Stomach (tissue), 9 donors: Measurements from ENCODE around the gene CDCA7L. TPM values are rescaled to one million over a fixed set of nuclear protein-coding genes. Genes with fewer than 3 reads are reported as not detected.
"Not testable (repeated sequence)": the region's sequence is repeated elsewhere in the genome, so short reads cannot be mapped to it uniquely, and the experiment has no call there.

ENCODE experiments used
- DNase-seq, 2 donors: peaks; one replicate each; pipeline versions ENCODE4 v3.0.0 to v3.0.0-alpha.2; 2013 to 2019
- H3K27ac ChIP-seq, 5 donors: fragments of 200-600 bp in 4 of 5; sonication (generic) in 4 of 5; one replicate each; pipeline ENCODE4 v1.5.1; 2013 to 2019; ENCODE audit warnings: mild to moderate bottlenecking in 1 of 5, moderate library complexity in 1 of 5
- H3K27me3 ChIP-seq, 3 donors: fragments of 200-600 bp; sonication (generic); one replicate each; pipeline ENCODE4 v1.5.1; 2017 to 2019; ENCODE audit warnings: mixed run types in 1 of 3
- H3K36me3 ChIP-seq, 4 donors: fragments of 200-600 bp; sonication (generic); 1 replicate in 3 of 4; 2 replicates in 1 of 4; pipeline ENCODE4 v1.5.1; 2016 to 2019
- H3K4me1 ChIP-seq, 4 donors: fragments of 200-600 bp; sonication (generic); one replicate each; pipeline ENCODE4 v1.5.1; 2016 to 2019
- H3K4me3 ChIP-seq, 4 donors: fragments of 200-600 bp; sonication (generic) in 3 of 4; one replicate each; pipeline ENCODE4 v1.5.1; 2016 to 2019; ENCODE audit warnings: mild to moderate bottlenecking in 1 of 4
- H3K9me3 ChIP-seq, 4 donors: fragments of 200-600 bp; sonication (generic); one replicate each; pipeline ENCODE4 v1.5.1; 2016 to 2019
- EP300 ChIP-seq: sonication (generic); formaldehyde crosslinking; IDR thresholded peaks from one replicate; pipeline ENCODE4 v1.6.1; 2017; ENCODE audit warnings: antibody characterized with exemption
- POLR2A ChIP-seq, 4 donors: fragments of 450-650 bp; IDR thresholded peaks; one replicate each; pipeline ENCODE4 v1.6.1; 2016; ENCODE audit warnings: antibody characterized with exemption in 4 of 4, control low read depth in 2 of 4, mild to moderate bottlenecking in 1 of 4, moderate library complexity in 1 of 4
- POLR2AphosphoS5 ChIP-seq, 3 donors: sonication (generic); formaldehyde crosslinking; IDR thresholded peaks; one replicate each; pipeline ENCODE4 v1.6.1; 2016; ENCODE audit warnings: antibody characterized with exemption in 3 of 3
- WGBS, 5 donors: extraction: QIAGEN DNeasy Blood & Tissue Kit in 3 of 5; methylation state at CpG; one replicate each; pipeline versions ENCODE4 v1.1.5 to v1.1.7; 2013 to 2018; 5-methylcytosine and 5-hydroxymethylcytosine counted together
- intact Hi-C: fragments of 100-400 bp; cut with DNase I; formaldehyde crosslinking; loops from one replicate; pipeline ENCODE4 v1.15.1; 2023; ENCODE audit warnings: low total_unique reads
- polyA plus RNA-seq, 3 donors: library from polyadenylated mRNA; stranded (reverse); fragments of 200-250 nt; gene quantifications; one replicate each; pipeline ENCODE4 v1.2.3, GENCODE V29; 2013
- total RNA-seq, 5 donors: library from RNA; depleted of rRNA; stranded (reverse); fragments of >200 nt; gene quantifications; one replicate each; pipeline versions ENCODE4 v1.1.0 to v1.2.3, GENCODE V29; 2014 to 2016
- TF ChIP-seq, protein P1 (sequence below), 7 experiments: fragments of 450-650 bp in 4 of 7; fragments of 200-600 bp in 3 of 7; sonication (generic) in 3 of 7; IDR thresholded peaks; one replicate each; pipeline ENCODE4 v1.5.1; 2016 to 2019; ENCODE audit warnings: antibody characterized with exemption in 7 of 7, control low read depth in 2 of 7, mild to moderate bottlenecking in 1 of 7
- donor health status: healthy with polysubstance abuse.
- donor health status: Bipolar disorder and iron deficiency.
- donor health status: healthy.

CDCA7L gene
- total and polyA plus RNA-seq, 8 donors: 5.4 to 89.8 (median 19.1) TPM

DNA sequence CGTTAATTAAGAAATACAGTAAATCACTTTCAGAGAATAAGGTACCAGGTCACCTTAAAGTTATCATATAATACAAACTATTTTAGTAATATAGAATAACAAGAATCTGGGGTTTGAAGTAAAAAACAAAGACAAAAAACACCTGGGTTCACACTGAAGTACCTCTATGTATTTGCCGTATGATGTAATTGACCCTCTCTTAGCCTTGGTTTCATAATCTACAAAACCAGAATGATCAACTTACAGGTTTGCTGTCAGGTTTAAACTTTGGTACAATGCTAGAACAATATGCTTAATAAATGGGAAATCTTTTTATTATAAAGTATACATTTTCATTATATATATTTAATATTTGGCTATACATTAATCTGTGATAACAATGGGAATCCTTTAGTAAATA lies 58.3 kb downstream of the CDCA7L start:
- H3K27me3 ChIP-seq: no peaks in the 10 kb centered on the region
- no peak for TF ChIP-seq EP300
- TF ChIP-seq POLR2A (IDR thresholded peaks at IDR 0.05): no peak
- TF ChIP-seq POLR2AphosphoS5 (IDR thresholded peaks at IDR 0.05): no peak
- TF ChIP-seq, protein P1, sequence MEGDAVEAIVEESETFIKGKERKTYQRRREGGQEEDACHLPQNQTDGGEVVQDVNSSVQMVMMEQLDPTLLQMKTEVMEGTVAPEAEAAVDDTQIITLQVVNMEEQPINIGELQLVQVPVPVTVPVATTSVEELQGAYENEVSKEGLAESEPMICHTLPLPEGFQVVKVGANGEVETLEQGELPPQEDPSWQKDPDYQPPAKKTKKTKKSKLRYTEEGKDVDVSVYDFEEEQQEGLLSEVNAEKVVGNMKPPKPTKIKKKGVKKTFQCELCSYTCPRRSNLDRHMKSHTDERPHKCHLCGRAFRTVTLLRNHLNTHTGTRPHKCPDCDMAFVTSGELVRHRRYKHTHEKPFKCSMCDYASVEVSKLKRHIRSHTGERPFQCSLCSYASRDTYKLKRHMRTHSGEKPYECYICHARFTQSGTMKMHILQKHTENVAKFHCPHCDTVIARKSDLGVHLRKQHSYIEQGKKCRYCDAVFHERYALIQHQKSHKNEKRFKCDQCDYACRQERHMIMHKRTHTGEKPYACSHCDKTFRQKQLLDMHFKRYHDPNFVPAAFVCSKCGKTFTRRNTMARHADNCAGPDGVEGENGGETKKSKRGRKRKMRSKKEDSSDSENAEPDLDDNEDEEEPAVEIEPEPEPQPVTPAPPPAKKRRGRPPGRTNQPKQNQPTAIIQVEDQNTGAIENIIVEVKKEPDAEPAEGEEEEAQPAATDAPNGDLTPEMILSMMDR (IDR thresholded peaks at IDR 0.05): no peak
- WGBS, 5 donors: 68 to 90% (median 74%) methylated on average over 2 of the region's 2 CpGs
- no peaks in the 10 kb centered on the region for H3K36me3 ChIP-seq
- intact Hi-C loops: no loop called here
- no peak for DNase-seq
- H3K9me3 ChIP-seq: no peaks in the 10 kb centered on the region
- H3K27ac ChIP-seq: no peak overlapping the region
- no peaks in the 10 kb centered on the region for H3K4me1 ChIP-seq
- no peak overlapping the region for H3K4me3 ChIP-seq

DNA sequence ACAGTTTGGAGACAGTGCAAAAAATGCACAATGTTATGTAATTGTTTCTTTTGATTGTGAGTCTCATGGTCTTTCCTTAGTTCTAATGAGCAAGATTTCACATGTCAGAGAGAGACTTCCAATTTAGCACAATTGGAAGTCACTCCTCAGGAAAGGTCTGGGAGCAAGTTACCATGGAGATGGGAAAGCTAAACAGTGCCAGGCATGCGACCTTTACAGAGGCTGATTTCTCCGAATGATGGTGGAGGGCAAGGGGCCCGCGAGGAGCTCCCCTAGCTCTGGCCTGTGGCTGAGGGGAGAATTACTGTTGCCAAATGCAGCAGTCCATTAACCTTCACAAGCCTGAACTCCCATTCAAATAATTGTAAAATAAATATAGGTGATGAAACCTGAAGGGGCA lies 59.3 kb downstream of the CDCA7L start:
- 31 to 56% (median 48%) methylated on average over 4 of the region's 4 CpGs for WGBS, 5 donors
- H3K27me3 ChIP-seq: no peaks in the 10 kb centered on the region
- intact Hi-C loops: no loop called here

DNA sequence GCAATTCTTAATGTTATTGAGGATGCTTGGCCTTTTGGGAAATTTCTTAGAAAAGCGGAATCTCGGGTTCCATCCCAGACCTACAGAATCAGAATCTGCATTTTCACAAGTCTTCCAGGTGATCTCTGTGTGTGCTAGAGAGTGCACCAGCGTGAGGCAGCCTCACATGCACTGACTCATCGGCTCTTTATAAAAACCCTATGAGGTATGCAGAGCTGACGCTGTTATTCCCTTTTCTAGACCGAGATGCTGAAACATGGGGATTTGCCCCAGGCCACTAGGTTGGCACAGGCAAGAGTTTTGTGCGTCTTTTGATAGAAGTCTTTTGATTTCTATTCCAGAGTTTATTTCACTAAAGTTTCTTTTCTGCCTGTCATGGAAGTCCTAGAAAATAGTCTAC lies 61.2 kb downstream of the CDCA7L start:
- WGBS, 5 donors: 93 to 96% (median 94%) methylated on average over 7 of the region's 7 CpGs
- no peak for TF ChIP-seq EP300
- TF ChIP-seq POLR2AphosphoS5 (IDR thresholded peaks at IDR 0.05): no peak
- TF ChIP-seq, protein P1 (IDR thresholded peaks at IDR 0.05): no peak
- no peak for TF ChIP-seq POLR2A (IDR thresholded peaks at IDR 0.05)

More for the DNA sequence above, 59.3 kb downstream of the CDCA7L start:
- Histone ChIP-seq H3K36me3 (no peaks in the 10 kb centered on the region), H3K9me3 (no peaks in the 10 kb centered on the region), H3K4me3 (no peak overlapping the region), H3K27ac (no peak overlapping the region), H3K4me1 (no peaks in the 10 kb centered on the region)
- TF ChIP-seq POLR2A (IDR thresholded peaks at IDR 0.05) (no peak), POLR2AphosphoS5 (IDR thresholded peaks at IDR 0.05) (no peak), EP300 (no peak)
- TF ChIP-seq, protein P1 (IDR thresholded peaks at IDR 0.05): no peak
- no peak for DNase-seq

DNA sequence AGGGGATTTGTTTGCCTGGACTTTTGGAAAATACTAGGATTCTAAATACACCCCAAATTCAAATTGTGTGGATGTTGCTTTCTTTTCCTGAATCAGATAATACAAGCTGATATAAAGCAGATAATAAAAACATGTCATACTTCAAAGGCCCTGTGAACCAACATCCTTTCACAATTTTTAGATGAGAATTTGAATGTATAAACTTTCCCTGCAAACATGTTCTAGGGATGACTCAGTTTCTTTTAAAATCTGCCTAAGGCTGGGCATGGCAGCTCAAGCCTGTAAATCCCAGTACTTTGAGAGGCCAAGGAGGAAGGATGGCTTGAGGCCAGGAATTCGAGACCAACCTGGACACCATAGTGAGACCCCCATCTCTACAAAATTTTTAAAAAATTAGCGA lies 62.2 kb downstream of the CDCA7L start:
- H3K27me3 ChIP-seq, H3K9me3 ChIP-seq, H3K4me1 ChIP-seq, H3K27ac ChIP-seq, H3K4me3 ChIP-seq, H3K36me3 ChIP-seq, DNase-seq, intact Hi-C loops: not testable (repeated sequence)
- 84 to 100% (median 96%) methylated on average over 2 of the region's 2 CpGs for WGBS, 5 donors

More for the DNA sequence above, 61.2 kb downstream of the CDCA7L start:
- Histone ChIP-seq H3K36me3 (no peaks in the 10 kb centered on the region), H3K27me3 (no peaks in the 10 kb centered on the region), H3K27ac (no peak overlapping the region), H3K9me3 (no peaks in the 10 kb centered on the region), H3K4me1 (no peaks in the 10 kb centered on the region), H3K4me3 (no peak overlapping the region)
- no peak for DNase-seq
- intact Hi-C loops: no loop called here

DNA sequence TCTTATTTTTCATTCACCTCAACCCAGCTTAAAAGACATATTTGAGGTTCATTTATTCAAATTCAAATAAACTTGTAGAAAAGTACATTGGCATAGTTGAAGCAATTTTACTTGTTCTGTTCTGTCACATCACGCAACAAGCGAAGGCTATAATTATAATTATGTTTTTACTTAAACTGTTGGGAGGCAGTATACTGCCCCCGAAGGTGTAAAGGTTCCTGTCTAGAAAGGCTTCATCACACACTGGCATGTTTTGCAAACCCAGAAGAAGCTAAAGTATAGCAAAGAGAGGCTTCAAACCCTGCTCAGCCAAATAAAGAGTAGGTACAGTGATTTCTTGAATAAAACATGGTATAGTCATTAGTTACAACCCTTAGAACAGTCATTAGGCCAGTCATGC lies 62.6 kb downstream of the CDCA7L start:
- intact Hi-C loops: no loop called here
- no peak for DNase-seq
- H3K9me3 ChIP-seq: no peaks in the 10 kb centered on the region
- H3K27ac ChIP-seq: no peak overlapping the region
- H3K4me3 ChIP-seq: no peak overlapping the region
- H3K27me3 ChIP-seq: no peaks in the 10 kb centered on the region
- H3K4me1 ChIP-seq: no peaks in the 10 kb centered on the region
- WGBS, 5 donors: 93 to 96% (median 94%) methylated on average over 3 of the region's 3 CpGs
- no peaks in the 10 kb centered on the region for H3K36me3 ChIP-seq
- no peak for TF ChIP-seq POLR2AphosphoS5 (IDR thresholded peaks at IDR 0.05)
- no peak for TF ChIP-seq POLR2A (IDR thresholded peaks at IDR 0.05)
- TF ChIP-seq, protein P1 (IDR thresholded peaks at IDR 0.05): no peak
- TF ChIP-seq EP300: no peak
